ENCODE data around the gene PKDCC. TPM values are rescaled to one million over a fixed set of nuclear protein-coding genes. Genes with fewer than 3 reads are reported as not detected.

PKDCC gene
- total and polyA plus RNA-seq, 2 of the 13 experiments (the other 11 are each of a cell fraction or from before 2014, with no cell fraction given) = 52.6 to 58.8 TPM

DNA sequence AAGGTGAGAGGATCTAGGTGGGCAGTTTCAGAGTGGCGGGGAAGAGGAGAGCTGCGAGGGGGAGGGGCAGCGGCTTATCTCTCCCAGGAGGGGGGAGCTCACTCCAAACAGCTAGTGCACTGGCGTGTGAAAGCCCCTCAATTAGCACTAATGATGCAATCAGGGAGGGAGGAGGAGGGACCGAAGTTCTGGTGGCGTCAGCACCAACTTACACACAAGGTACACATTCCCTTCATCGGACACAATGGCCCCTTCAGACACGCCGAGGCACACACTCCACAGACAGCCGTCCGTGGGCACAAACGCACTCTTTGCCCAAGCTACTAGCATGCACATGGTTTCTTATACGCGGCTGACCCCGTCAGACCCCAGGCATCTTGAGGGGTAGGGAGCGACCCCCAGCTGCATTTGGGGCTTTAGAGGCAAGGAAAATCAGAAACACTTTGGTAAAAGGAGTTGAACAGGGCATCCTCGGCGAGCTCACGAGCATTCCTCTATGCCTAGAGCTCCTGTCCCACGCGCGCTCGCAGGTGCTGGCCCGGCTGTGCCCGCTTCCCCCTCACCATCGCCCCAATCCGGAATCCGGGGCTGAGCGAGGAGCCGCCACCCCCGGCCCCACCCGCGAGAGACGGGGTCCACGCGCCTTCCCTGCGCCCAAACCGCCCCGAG, 868 bp upstream of the PKDCC start (continued):
- TF ChIP-seq ZNF580 (CRISPR knock-in tag; IDR thresholded peaks at IDR 0.05; ENCODE audit: borderline replicate concordance, low read depth) (no peak), ZSCAN25 (CRISPR knock-in tag; IDR thresholded peaks at IDR 0.05) (no peak), FOXO4 (CRISPR knock-in tag; conservative IDR thresholded peaks at IDR 0.05) (no peak), BCL6 (CRISPR knock-in tag; IDR thresholded peaks at IDR 0.05) (0 out of 2 replicates have a peak, but pooled peaks have one; percentile 48), GABPB1 (CRISPR knock-in tag; IDR thresholded peaks at IDR 0.05) (peak; percentile 5; the same call in 1 of the 2 replicates), MZF1 (CRISPR knock-in tag; IDR thresholded peaks at IDR 0.05; ENCODE audit: borderline replicate concordance) (no peak), ZBTB43 (CRISPR knock-in tag; conservative IDR thresholded peaks at IDR 0.05) (peak; percentile 81), REPIN1 (CRISPR knock-in tag; IDR thresholded peaks at IDR 0.05; ENCODE audit: borderline replicate concordance, low read depth) (peak; percentile 63)
- TF ChIP-seq, protein P1, sequence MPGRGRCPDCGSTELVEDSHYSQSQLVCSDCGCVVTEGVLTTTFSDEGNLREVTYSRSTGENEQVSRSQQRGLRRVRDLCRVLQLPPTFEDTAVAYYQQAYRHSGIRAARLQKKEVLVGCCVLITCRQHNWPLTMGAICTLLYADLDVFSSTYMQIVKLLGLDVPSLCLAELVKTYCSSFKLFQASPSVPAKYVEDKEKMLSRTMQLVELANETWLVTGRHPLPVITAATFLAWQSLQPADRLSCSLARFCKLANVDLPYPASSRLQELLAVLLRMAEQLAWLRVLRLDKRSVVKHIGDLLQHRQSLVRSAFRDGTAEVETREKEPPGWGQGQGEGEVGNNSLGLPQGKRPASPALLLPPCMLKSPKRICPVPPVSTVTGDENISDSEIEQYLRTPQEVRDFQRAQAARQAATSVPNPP (CRISPR knock-in tag; IDR thresholded peaks at IDR 0.05) = 0 out of 2 replicates have a peak, but pooled peaks have one; percentile 3
- TF ChIP-seq, protein P2, sequence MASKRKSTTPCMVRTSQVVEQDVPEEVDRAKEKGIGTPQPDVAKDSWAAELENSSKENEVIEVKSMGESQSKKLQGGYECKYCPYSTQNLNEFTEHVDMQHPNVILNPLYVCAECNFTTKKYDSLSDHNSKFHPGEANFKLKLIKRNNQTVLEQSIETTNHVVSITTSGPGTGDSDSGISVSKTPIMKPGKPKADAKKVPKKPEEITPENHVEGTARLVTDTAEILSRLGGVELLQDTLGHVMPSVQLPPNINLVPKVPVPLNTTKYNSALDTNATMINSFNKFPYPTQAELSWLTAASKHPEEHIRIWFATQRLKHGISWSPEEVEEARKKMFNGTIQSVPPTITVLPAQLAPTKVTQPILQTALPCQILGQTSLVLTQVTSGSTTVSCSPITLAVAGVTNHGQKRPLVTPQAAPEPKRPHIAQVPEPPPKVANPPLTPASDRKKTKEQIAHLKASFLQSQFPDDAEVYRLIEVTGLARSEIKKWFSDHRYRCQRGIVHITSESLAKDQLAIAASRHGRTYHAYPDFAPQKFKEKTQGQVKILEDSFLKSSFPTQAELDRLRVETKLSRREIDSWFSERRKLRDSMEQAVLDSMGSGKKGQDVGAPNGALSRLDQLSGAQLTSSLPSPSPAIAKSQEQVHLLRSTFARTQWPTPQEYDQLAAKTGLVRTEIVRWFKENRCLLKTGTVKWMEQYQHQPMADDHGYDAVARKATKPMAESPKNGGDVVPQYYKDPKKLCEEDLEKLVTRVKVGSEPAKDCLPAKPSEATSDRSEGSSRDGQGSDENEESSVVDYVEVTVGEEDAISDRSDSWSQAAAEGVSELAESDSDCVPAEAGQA (IDR thresholded peaks at IDR 0.05; ENCODE audit: low read depth) = 0 out of 2 replicates have a peak, but pooled peaks have one; percentile 57
- TF ChIP-seq, protein P2 (CRISPR knock-in tag; IDR thresholded peaks at IDR 0.05; ENCODE audit: borderline replicate concordance) = no peak
- TF ChIP-seq, protein P3, sequence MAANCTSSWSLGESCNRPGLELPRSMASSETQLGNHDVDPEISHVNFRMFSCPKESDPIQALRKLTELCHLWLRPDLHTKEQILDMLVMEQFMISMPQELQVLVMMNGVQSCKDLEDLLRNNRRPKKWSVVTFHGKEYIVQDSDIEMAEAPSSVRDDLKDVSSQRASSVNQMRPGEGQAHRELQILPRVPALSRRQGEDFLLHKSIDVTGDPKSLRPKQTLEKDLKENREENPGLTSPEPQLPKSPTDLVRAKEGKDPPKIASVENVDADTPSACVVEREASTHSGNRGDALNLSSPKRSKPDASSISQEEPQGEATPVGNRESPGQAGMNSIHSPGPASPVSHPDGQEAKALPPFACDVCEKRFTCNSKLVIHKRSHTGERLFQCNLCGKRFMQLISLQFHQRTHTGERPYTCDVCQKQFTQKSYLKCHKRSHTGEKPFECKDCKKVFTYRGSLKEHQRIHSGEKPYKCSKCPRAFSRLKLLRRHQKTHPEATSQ (CRISPR knock-in tag; IDR thresholded peaks at IDR 0.05; ENCODE audit: borderline replicate concordance) = peak; percentile 33

Data from HepG2 (cell line).